ENCODE measurements around the gene TMEM17. TPM values are rescaled to one million over a fixed set of nuclear protein-coding genes. Genes with fewer than 3 reads are reported as not detected.
A peak's percentile ranks its signal among the peaks of the same experiment; 100 is the strongest.
"Not testable (repeated sequence)": the region's sequence is repeated elsewhere in the genome, so short reads cannot be mapped to it uniquely, and the experiment has no call there.

Gene TMEM17, protein sequence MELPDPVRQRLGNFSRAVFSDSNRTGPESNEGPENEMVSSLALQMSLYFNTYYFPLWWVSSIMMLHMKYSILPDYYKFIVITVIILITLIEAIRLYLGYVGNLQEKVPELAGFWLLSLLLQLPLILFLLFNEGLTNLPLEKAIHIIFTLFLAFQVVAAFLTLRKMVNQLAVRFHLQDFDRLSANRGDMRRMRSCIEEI
- under 1 TPM in 2 of 3 donors, not detected in 1; 0.08 to 0.15 TPM for total RNA-seq

DNA sequence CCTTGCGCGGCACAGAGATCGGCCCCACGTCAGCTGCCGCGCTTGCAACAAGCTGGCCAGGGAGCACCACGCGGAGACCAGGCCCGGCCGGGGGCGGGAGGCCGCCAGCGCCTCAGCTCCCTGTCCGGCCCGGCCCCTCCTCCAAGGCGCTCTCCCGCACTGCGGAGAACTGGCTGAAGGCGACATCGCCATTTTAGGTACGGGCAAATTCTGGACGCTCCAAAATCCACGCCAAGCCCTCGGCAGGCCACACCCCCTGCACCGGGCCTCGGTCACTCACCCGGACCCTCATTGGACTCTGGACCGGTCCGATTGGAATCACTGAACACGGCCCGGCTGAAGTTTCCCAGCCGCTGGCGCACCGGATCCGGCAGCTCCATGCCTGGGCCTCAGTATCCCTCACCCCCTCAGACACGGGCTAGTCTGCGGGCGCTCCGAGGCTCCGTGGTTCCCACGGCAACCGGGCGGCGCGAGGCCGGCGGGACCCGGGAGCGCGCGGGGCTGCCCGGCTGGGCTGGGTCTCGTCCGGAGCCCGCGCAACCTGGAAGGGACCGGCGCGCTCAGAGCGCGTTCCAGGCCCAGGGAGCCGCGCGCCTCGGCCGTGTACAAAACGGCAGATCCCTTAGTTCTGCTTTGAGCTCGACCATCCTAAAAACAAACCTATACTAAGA is at the start of gene TMEM17:
Gene TMEM17 (minus strand): TSS at position 446 of the 671 bp plus-strand sequence. CDS start 66 bp downstream, at position 380.
- no peaks in the 10 kb centered on the region for H3K36me3 Mint-ChIP-seq (ENCODE audit: insufficient read depth)
- no peaks in the 10 kb centered on the region for H3K9me3 Mint-ChIP-seq
- peak; percentile 63 to 77 for ATAC-seq
- peak within 1 kb of the TSS; percentile 74 for H3K4me3 Mint-ChIP-seq
- peaks cover 17% of the 10 kb centered on the region for H3K27me3 Mint-ChIP-seq (ENCODE audit: low read depth)
- DNase-seq: no peak
- H3K4me1 Mint-ChIP-seq (ENCODE audit: low read depth): peaks cover 8% of the 10 kb centered on the region

DNA sequence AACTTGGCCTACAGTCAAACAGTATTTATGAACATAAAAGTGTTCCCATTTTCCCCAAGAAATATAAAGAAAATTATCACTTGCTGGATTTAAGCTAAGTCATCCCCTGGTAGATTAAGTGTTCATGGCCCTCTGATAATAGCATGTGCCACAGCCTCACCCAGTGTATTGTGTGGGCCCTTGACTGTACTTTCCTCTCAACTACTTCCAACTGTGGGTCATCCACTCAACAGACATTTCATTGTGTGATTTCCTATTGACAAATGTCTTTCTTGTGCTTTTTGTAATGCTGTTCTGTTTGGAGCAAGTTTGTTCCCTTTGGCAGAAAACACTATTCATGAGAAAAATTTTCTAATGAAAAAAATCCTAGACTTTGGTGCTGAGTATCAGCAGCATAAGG is 48.4 kb upstream of the TMEM17 start:
- Mint-ChIP-seq H3K4me3 (no peak overlapping the region), H3K4me1 (ENCODE audit: low read depth) (no peaks in the 10 kb centered on the region), H3K9me3 (no peaks in the 10 kb centered on the region), H3K27me3 (ENCODE audit: low read depth) (peaks cover 14% of the 10 kb centered on the region), H3K36me3 (ENCODE audit: insufficient read depth) (no peaks in the 10 kb centered on the region)
- DNase-seq: no peak
- ATAC-seq: no peak

GRCh38 chr2:62550461-62550860 is 44.5 kb upstream of the TMEM17 start:
- DNase-seq: no peak
- H3K9me3 Mint-ChIP-seq: no peaks in the 10 kb centered on the region
- H3K4me3 Mint-ChIP-seq: no peak overlapping the region
- no peak for ATAC-seq
- no peaks in the 10 kb centered on the region for H3K36me3 Mint-ChIP-seq (ENCODE audit: insufficient read depth)
- H3K4me1 Mint-ChIP-seq (ENCODE audit: low read depth): no peaks in the 10 kb centered on the region
- peaks cover 11% of the 10 kb centered on the region for H3K27me3 Mint-ChIP-seq (ENCODE audit: low read depth)

DNA sequence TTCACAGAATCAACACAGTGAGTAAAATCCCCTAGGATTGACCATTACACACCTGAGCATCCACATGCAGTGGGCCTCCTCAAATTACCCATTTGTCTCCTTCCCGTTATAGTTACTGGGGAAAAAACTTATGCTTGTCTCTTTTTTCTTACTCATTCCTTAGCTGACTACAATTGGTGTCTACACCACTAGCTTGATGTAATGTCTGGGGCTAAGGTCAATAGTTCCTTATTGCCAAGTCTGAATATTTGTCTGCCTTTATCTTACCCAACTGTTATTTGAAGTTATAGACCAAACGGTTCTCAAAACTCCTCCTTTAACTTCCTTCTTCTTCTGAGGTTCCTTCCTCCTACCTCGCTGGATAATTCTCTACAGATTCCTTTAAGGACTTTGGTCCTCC is 41.9 kb upstream of the TMEM17 start:
- DNase-seq: no peak
- no peak overlapping the region for H3K4me3 Mint-ChIP-seq
- H3K27me3 Mint-ChIP-seq (ENCODE audit: low read depth): peaks cover 7% of the 10 kb centered on the region
- no peak for ATAC-seq
- no peaks in the 10 kb centered on the region for H3K4me1 Mint-ChIP-seq (ENCODE audit: low read depth)
- no peaks in the 10 kb centered on the region for H3K36me3 Mint-ChIP-seq (ENCODE audit: insufficient read depth)
- no peaks in the 10 kb centered on the region for H3K9me3 Mint-ChIP-seq

DNA sequence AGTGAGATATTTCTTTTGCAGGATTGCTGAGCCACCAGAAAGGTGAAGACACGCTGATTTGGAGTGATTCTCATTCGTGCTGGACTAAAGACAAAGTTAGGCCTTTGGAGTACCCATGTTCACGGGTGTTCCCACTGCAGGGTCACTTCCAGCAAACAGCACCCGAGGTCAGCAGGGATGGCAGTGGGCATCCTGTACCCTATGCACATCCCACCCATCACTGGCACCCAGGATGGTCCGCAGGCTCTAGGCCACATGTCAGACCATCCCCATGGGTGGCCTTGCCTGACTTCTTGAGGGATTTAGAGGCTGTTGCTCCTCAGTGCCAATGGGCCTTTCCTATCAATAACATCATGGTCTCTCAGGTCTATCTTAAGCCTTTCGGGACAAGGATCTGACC is 39.3 kb upstream of the TMEM17 start:
- no peak for DNase-seq
- Mint-ChIP-seq H3K36me3 (ENCODE audit: insufficient read depth) (no peaks in the 10 kb centered on the region), H3K4me3 (no peak overlapping the region), H3K9me3 (no peaks in the 10 kb centered on the region), H3K27me3 (ENCODE audit: low read depth) (no peaks in the 10 kb centered on the region), H3K4me1 (ENCODE audit: low read depth) (no peaks in the 10 kb centered on the region)
- ATAC-seq: no peak

- Mint-ChIP-seq H3K9me3 (peaks cover 3% of the 10 kb centered on the region), H3K36me3 (ENCODE audit: insufficient read depth) (peaks cover 2% of the 10 kb centered on the region), H3K4me3 (no peak overlapping the region), H3K27me3 (ENCODE audit: low read depth) (peaks cover 19% of the 10 kb centered on the region), H3K4me1 (ENCODE audit: low read depth) (no peaks in the 10 kb centered on the region)
- ATAC-seq (no peak), DNase-seq (no peak)
These were observed 34.6 kb upstream of the TMEM17 start for GRCh38 chr2:62540408-62541168.

GRCh38 chr2:62539606-62540407 is 33.8 kb upstream of the TMEM17 start:
- H3K9me3 Mint-ChIP-seq: peaks cover 5% of the 10 kb centered on the region
- ATAC-seq: no peak
- no peaks in the 10 kb centered on the region for H3K4me1 Mint-ChIP-seq (ENCODE audit: low read depth)
- H3K36me3 Mint-ChIP-seq (ENCODE audit: insufficient read depth): peaks cover 2% of the 10 kb centered on the region
- H3K4me3 Mint-ChIP-seq: no peak overlapping the region
- H3K27me3 Mint-ChIP-seq (ENCODE audit: low read depth): peaks cover 23% of the 10 kb centered on the region
- no peak for DNase-seq

GRCh38 chr2:62538756-62539155 is 32.8 kb upstream of the TMEM17 start:
- Mint-ChIP-seq H3K9me3 (peaks cover 8% of the 10 kb centered on the region), H3K36me3 (ENCODE audit: insufficient read depth) (peaks cover 2% of the 10 kb centered on the region), H3K27me3 (ENCODE audit: low read depth) (peaks cover 26% of the 10 kb centered on the region), H3K4me3 (no peak overlapping the region), H3K4me1 (ENCODE audit: low read depth) (no peaks in the 10 kb centered on the region)
- ATAC-seq (no peak), DNase-seq (no peak)

- ATAC-seq (no peak), DNase-seq (no peak)
- Mint-ChIP-seq H3K4me3 (no peak overlapping the region), H3K27me3 (ENCODE audit: low read depth) (peaks cover 26% of the 10 kb centered on the region), H3K36me3 (ENCODE audit: insufficient read depth) (peaks cover 2% of the 10 kb centered on the region), H3K9me3 (peaks cover 11% of the 10 kb centered on the region), H3K4me1 (ENCODE audit: low read depth) (no peaks in the 10 kb centered on the region)
These were observed 31.8 kb upstream of the TMEM17 start for GRCh38 chr2:62537814-62538213.

DNA sequence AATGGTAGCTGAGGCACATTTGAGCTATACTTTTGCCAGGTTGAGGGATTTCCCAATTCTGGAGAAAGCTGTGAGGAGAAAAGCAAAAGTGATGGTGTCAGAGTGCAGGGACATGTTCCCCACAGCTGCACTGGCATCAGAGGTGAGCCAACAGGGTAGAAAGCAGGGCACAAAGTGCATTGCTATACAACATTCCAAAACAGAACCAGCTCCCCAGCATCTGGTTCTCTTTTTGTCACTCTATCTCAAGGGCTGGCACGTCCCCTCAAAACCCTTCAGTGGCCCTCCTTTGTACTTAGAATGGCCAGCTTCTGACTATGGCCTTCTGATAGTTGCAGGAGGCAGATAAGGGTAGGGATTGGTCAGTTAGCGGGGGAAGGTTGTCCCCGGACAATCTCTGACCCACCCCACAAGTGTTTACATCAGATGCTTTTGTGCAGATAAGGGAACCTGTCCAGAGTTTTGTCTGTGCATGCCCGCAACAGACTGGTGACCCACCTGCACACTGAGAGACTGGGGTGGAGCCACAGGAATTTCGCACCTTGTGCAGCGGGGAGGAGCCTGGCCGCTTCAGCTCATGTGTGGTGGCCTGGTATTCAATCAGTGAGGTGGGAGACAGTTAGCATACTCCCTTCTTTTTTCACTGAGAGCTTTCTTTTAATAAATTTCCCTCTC is 31.0 kb upstream of the TMEM17 start:
- no peak overlapping the region for H3K4me3 Mint-ChIP-seq
- no peak for ATAC-seq
- H3K36me3 Mint-ChIP-seq (ENCODE audit: insufficient read depth): peaks cover 2% of the 10 kb centered on the region
- no peak for DNase-seq
- H3K4me1 Mint-ChIP-seq (ENCODE audit: low read depth): no peaks in the 10 kb centered on the region
- H3K9me3 Mint-ChIP-seq: peaks cover 11% of the 10 kb centered on the region
- peaks cover 30% of the 10 kb centered on the region for H3K27me3 Mint-ChIP-seq (ENCODE audit: low read depth)

- not testable (repeated sequence) for ATAC-seq, DNase-seq
- peaks cover 30% of the 10 kb centered on the region for H3K27me3 Mint-ChIP-seq (ENCODE audit: low read depth)
These were observed 29.5 kb upstream of the TMEM17 start for GRCh38 chr2:62535521-62535920.

GRCh38 chr2:62531594-62531993 is 25.6 kb upstream of the TMEM17 start:
- DNase-seq (no peak), ATAC-seq (no peak)
- H3K9me3 Mint-ChIP-seq: peaks cover 11% of the 10 kb centered on the region
- no peak overlapping the region for H3K4me3 Mint-ChIP-seq
- H3K36me3 Mint-ChIP-seq (ENCODE audit: insufficient read depth): no peaks in the 10 kb centered on the region
- H3K27me3 Mint-ChIP-seq (ENCODE audit: low read depth): peaks cover 21% of the 10 kb centered on the region
- no peaks in the 10 kb centered on the region for H3K4me1 Mint-ChIP-seq (ENCODE audit: low read depth)

More at GRCh38 chr2:62535521-62535920, 29.5 kb upstream of the TMEM17 start:
- H3K4me3 Mint-ChIP-seq; H3K4me1 Mint-ChIP-seq (ENCODE audit: low read depth); H3K36me3 Mint-ChIP-seq (ENCODE audit: insufficient read depth): not testable (repeated sequence)
- peaks cover 11% of the 10 kb centered on the region for H3K9me3 Mint-ChIP-seq

- DNase-seq: no peak
- H3K36me3 Mint-ChIP-seq (ENCODE audit: insufficient read depth): no peaks in the 10 kb centered on the region
- H3K4me3 Mint-ChIP-seq: no peak overlapping the region
- H3K9me3 Mint-ChIP-seq: peaks cover 6% of the 10 kb centered on the region
- H3K27me3 Mint-ChIP-seq (ENCODE audit: low read depth): peaks cover 12% of the 10 kb centered on the region
- H3K4me1 Mint-ChIP-seq (ENCODE audit: low read depth): no peaks in the 10 kb centered on the region
- no peak for ATAC-seq
These were observed 23.8 kb upstream of the TMEM17 start for GRCh38 chr2:62529758-62530157.

Data from activated T-cell treated with anti-CD3 and anti-CD28 coated beads, Interleukin-2, amount 50 U/mL, for 4 hours (primary cell).